ENCODE results near the gene NES.

NES gene

DNA sequence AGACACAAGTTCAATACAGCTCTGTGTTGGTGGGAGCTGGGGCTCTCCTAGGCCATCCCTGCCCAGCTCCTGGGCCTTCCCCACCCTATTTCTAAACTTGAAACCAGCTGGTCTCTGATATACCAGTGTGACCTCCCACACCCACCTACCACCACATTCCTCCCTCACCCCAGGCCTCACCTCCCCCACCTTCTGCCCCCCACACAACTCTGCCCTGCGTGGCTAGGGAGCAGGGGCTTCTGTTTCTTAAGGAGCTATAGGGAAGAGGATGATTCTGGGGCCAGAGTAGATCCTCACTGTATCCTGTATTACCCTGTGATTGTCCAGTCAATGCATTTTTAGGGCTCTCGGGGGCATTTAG is 16.5 kb downstream of the NES start:
- CTCF ChIA-PET: interaction anchor here (0.5 to 13.1 kb wide), 19 partner anchors 14 to 275 kb away, joined by 3 to 506 read pairs (median 5); partner anchors contain the start of genes BCAN, CRABP2, GPATCH4 and HAPLN2
- POLR2A ChIA-PET: interaction anchor here (0.6 to 1.7 kb wide), 4 partner anchors 16 to 80 kb away, joined by 3 to 14 read pairs (median 3); partner anchors contain the start of genes METTL25B, MRPL24 and NES
- no peak for TF ChIP-seq CTCF (IDR thresholded peaks at IDR 0.05; ENCODE audit: insufficient read depth, low read length, missing control alignments)
- no peak for DNase-seq (ENCODE audit: low read depth, low spot score)
- no peak overlapping the region for H3K4me3 ChIP-seq (ENCODE audit: low read depth, low read length)

GRCh38 chr1:156659988-156660751 is 17.0 kb downstream of the NES start:
- peak; percentile 100 for TF ChIP-seq CTCF (IDR thresholded peaks at IDR 0.05; ENCODE audit: insufficient read depth, low read length, missing control alignments)
- ChIA-PET CTCF (interaction anchor here (0.5 to 13.1 kb wide), 54 partner anchors 8 to 274 kb away, joined by 3 to 506 read pairs (median 4); partner anchors contain the start of genes BCAN, CRABP2, GPATCH4 and HAPLN2), POLR2A (interaction anchor here (1.7 kb wide), 1 partner anchor 17 kb away, joined by 14 read pairs; the partner anchor contains the start of gene NES)
- no peak overlapping the region for H3K4me3 ChIP-seq (ENCODE audit: low read depth, low read length)
- peak; percentile 77 for DNase-seq (ENCODE audit: low read depth, low spot score)

- DNase-seq (ENCODE audit: low read depth, low spot score): no peak
- no peak for TF ChIP-seq CTCF (IDR thresholded peaks at IDR 0.05; ENCODE audit: insufficient read depth, low read length, missing control alignments)
- CTCF ChIA-PET: interaction anchor here (0.6 to 13.1 kb wide), 50 partner anchors 9 to 269 kb away, joined by 3 to 506 read pairs (median 4); partner anchors contain the start of genes BCAN, CRABP2, GPATCH4 and HAPLN2
- H3K4me3 ChIP-seq (ENCODE audit: low read depth, low read length): no peak overlapping the region
- POLR2A ChIA-PET: interaction anchor here (0.6 kb wide), 1 partner anchor 17 kb away, joined by 4 read pairs; the partner anchor contains the start of gene NES
Measured at GRCh38 chr1:156659661-156659987, 17.6 kb downstream of the NES start.

DNA sequence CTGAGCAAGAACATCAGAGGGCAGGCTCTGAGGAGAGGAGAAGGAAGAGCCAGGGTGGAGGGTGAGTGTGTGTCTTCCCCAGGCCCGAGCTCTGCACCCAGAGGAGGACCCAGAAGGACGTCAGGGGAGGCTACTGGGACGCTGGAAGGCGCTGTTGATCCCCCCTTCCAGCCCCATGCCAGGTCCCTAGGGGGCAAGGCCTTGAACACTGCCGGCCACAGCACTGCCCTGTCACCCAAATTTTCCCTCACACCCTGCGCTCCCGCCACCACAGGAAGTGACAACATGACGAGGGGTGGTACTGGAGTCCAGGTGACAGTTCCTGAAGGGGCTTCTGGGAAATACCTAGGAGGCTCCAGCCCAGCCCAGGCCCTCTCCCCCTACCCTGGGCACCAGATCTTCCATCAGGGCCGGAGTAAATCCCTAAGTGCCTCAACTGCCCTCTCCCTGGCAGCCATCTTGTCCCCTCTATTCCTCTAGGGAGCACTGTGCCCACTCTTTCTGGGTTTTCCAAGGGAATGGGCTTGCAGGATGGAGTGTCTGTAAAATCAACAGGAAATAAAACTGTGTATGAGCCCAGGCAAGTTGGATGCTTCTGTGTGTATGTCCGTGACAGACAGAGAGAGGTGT is 18.1 kb downstream of the NES start:
- TF ChIP-seq CTCF (IDR thresholded peaks at IDR 0.05; ENCODE audit: insufficient read depth, low read length, missing control alignments): no peak
- ChIA-PET CTCF (interaction anchor here (0.6 to 13.1 kb wide), 56 partner anchors 9 to 274 kb away, joined by 3 to 506 read pairs (median 4); partner anchors contain the start of genes BCAN, CRABP2, HAPLN2 and ISG20L2), POLR2A (interaction anchor here (0.6 kb wide), 1 partner anchor 18 kb away, joined by 4 read pairs; the partner anchor contains the start of gene NES)
- no peak overlapping the region for H3K4me3 ChIP-seq (ENCODE audit: low read depth, low read length)
- DNase-seq (ENCODE audit: low read depth, low spot score): no peak

DNA sequence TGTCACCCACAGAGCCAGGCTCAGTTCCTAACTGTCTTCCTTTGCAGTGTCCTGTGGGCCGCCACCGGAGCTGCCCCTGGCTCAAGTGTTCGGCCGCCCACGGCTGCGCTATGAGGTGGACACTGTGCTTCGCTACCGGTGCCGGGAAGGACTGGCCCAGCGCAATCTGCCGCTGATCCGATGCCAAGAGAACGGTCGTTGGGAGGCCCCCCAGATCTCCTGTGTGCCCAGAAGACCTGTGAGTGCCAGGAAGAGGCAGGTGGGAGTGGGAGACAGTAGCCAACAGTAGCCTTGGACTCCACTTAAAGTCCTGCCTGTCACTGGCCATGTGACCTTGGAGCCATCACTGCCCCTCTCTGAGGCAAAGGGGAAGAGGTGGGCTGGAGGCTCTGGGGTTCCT is 18.7 kb downstream of the NES start:
- no peak overlapping the region for H3K4me3 ChIP-seq (ENCODE audit: low read depth, low read length)
- ChIA-PET CTCF (interaction anchor here (0.6 to 13.1 kb wide), 35 partner anchors 8 to 273 kb away, joined by 3 to 506 read pairs (median 6); partner anchors contain the start of genes BCAN, CRABP2, HAPLN2 and ISG20L2), POLR2A (interaction anchor here (0.6 kb wide), 1 partner anchor 45 kb away, joined by 3 read pairs; no protein-coding TSS in a partner anchor)
- no peak for DNase-seq (ENCODE audit: low read depth, low spot score)
- TF ChIP-seq CTCF (IDR thresholded peaks at IDR 0.05; ENCODE audit: insufficient read depth, low read length, missing control alignments): no peak
